ENCODE data around the gene TEDC1.

GRCh38 chr14:105492031-105492970 lies 1.3 kb downstream of the TEDC1 start:
- TF ChIP-seq, protein P1, sequence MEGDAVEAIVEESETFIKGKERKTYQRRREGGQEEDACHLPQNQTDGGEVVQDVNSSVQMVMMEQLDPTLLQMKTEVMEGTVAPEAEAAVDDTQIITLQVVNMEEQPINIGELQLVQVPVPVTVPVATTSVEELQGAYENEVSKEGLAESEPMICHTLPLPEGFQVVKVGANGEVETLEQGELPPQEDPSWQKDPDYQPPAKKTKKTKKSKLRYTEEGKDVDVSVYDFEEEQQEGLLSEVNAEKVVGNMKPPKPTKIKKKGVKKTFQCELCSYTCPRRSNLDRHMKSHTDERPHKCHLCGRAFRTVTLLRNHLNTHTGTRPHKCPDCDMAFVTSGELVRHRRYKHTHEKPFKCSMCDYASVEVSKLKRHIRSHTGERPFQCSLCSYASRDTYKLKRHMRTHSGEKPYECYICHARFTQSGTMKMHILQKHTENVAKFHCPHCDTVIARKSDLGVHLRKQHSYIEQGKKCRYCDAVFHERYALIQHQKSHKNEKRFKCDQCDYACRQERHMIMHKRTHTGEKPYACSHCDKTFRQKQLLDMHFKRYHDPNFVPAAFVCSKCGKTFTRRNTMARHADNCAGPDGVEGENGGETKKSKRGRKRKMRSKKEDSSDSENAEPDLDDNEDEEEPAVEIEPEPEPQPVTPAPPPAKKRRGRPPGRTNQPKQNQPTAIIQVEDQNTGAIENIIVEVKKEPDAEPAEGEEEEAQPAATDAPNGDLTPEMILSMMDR (IDR thresholded peaks at IDR 0.05), result no peak
- TF ChIP-seq JUN (CRISPR knock-in tag; IDR thresholded peaks at IDR 0.05), result no peak
- TF ChIP-seq, protein P2, sequence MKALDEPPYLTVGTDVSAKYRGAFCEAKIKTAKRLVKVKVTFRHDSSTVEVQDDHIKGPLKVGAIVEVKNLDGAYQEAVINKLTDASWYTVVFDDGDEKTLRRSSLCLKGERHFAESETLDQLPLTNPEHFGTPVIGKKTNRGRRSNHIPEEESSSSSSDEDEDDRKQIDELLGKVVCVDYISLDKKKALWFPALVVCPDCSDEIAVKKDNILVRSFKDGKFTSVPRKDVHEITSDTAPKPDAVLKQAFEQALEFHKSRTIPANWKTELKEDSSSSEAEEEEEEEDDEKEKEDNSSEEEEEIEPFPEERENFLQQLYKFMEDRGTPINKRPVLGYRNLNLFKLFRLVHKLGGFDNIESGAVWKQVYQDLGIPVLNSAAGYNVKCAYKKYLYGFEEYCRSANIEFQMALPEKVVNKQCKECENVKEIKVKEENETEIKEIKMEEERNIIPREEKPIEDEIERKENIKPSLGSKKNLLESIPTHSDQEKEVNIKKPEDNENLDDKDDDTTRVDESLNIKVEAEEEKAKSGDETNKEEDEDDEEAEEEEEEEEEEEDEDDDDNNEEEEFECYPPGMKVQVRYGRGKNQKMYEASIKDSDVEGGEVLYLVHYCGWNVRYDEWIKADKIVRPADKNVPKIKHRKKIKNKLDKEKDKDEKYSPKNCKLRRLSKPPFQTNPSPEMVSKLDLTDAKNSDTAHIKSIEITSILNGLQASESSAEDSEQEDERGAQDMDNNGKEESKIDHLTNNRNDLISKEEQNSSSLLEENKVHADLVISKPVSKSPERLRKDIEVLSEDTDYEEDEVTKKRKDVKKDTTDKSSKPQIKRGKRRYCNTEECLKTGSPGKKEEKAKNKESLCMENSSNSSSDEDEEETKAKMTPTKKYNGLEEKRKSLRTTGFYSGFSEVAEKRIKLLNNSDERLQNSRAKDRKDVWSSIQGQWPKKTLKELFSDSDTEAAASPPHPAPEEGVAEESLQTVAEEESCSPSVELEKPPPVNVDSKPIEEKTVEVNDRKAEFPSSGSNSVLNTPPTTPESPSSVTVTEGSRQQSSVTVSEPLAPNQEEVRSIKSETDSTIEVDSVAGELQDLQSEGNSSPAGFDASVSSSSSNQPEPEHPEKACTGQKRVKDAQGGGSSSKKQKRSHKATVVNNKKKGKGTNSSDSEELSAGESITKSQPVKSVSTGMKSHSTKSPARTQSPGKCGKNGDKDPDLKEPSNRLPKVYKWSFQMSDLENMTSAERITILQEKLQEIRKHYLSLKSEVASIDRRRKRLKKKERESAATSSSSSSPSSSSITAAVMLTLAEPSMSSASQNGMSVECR (CRISPR knock-in tag; IDR thresholded peaks at IDR 0.05; ENCODE audit: borderline replicate concordance), result no peak
- no peak for TF ChIP-seq CREM (CRISPR knock-in tag; IDR thresholded peaks at IDR 0.05)
- TF ChIP-seq STAT6 (CRISPR knock-in tag; conservative IDR thresholded peaks at IDR 0.05; ENCODE audit: low read depth), result no peak
